GM23248 (cell line): ENCODE data around the gene REM2. TPM values are rescaled to one million over a fixed set of nuclear protein-coding genes. Genes with fewer than 3 reads are reported as not detected.

Source experiments
- DNase-seq: peaks from one replicate; pipeline ENCODE4 v3.0.0-alpha.2; 2015
- H2AFZ ChIP-seq: fragments of 200-600 bp; sonication (generic); 2 replicates; pipeline ENCODE4 v1.6.1; 2016; ENCODE audit warnings: antibody characterized with exemption
- H3F3A ChIP-seq: fragments of 200-600 bp; sonication (generic); 2 replicates; pipeline ENCODE4 v1.6.1; 2016; ENCODE audit warnings: mild to moderate bottlenecking, antibody characterized with exemption, mixed run types; ENCODE audit not compliant: insufficient read depth
- H3K27ac ChIP-seq: fragments of 200-600 bp; sonication (generic); 2 replicates; pipeline ENCODE4 v1.5.1; 2016; ENCODE audit warnings: mild to moderate bottlenecking
- H3K27me3 ChIP-seq: fragments of 200-600 bp; sonication (generic); replicated peaks from 2 replicates; pipeline ENCODE4 v1.6.1; 2016; ENCODE audit warnings: mild to moderate bottlenecking; ENCODE audit not compliant: insufficient read depth
- H3K36me3 ChIP-seq: fragments of 200-600 bp; sonication (generic); 2 replicates; pipeline ENCODE4 v1.6.1; 2016; ENCODE audit warnings: low read depth, mild to moderate bottlenecking
- H3K4me1 ChIP-seq: fragments of 200-600 bp; sonication (generic); 2 replicates; pipeline ENCODE4 v1.6.1; 2016; ENCODE audit warnings: mild to moderate bottlenecking; ENCODE audit not compliant: insufficient read depth
- H3K4me2 ChIP-seq: fragments of 200-600 bp; sonication (generic); one replicate; pipeline ENCODE4 v1.6.1; 2016; ENCODE audit warnings: mild to moderate bottlenecking; ENCODE audit not compliant: unreplicated experiment
- H3K4me3 ChIP-seq: fragments of 200-600 bp; sonication (generic); 2 replicates; pipeline ENCODE4 v1.5.1; 2016; ENCODE audit warnings: mild to moderate bottlenecking
- H3K79me2 ChIP-seq: fragments of 200-600 bp; sonication (generic); 2 replicates; pipeline ENCODE4 v1.6.1; 2016; ENCODE audit warnings: mild to moderate bottlenecking; ENCODE audit not compliant: insufficient read depth
- H3K9ac ChIP-seq: fragments of 200-600 bp; sonication (generic); 2 replicates; pipeline ENCODE4 v1.6.1; 2016; ENCODE audit warnings: mild to moderate bottlenecking
- H3K9me2 ChIP-seq: fragments of 200-600 bp; sonication (generic); 2 replicates; pipeline ENCODE4 v1.6.1; 2016; ENCODE audit warnings: mixed run types, mild to moderate bottlenecking, moderate library complexity; ENCODE audit not compliant: insufficient read depth
- H3K9me3 ChIP-seq: fragments of 200-600 bp; sonication (generic); one replicate; pipeline ENCODE4 v1.6.1; 2017; ENCODE audit warnings: low read depth
- H4K20me1 ChIP-seq: fragments of 200-600 bp; sonication (generic); 2 replicates; pipeline ENCODE4 v1.6.0; 2016; ENCODE audit not compliant: insufficient read depth
- EZH2 ChIP-seq: fragments of 200-600 bp; sonication (generic); IDR thresholded peaks from 2 replicates; pipeline ENCODE4 v1.6.1; 2018; ENCODE audit warnings: antibody characterized with exemption, mild to moderate bottlenecking; ENCODE audit not compliant: insufficient read depth, poor library complexity, severe bottlenecking
- EZH2phosphoT487 ChIP-seq: fragments of 200-600 bp; sonication (generic); IDR thresholded peaks from 2 replicates; pipeline ENCODE4 v1.6.1; 2018; ENCODE audit warnings: antibody characterized with exemption, moderate library complexity, mild to moderate bottlenecking, low read depth; ENCODE audit not compliant: insufficient read depth
- WGBS, 2 experiments: methylation state at CpG; one replicate each; pipeline ENCODE4 v1.1.6; 2015 to 2017; ENCODE audit warnings: low lambda C conversion rate in 2 of 2, low coverage in 1 of 2; ENCODE audit errors: missing lambda C conversion rate in 2 of 2; 5-methylcytosine and 5-hydroxymethylcytosine counted together
- in situ Hi-C: fragments of 300-500 bp; cut with MboI; formaldehyde crosslinking; loops from 2 replicates; pipeline ENCODE4 v1.15.0; 2020
- polyA plus RNA-seq: library from polyadenylated mRNA; unstranded; fragments of >200 nt; fragmentation: Nextera tagmentation; extraction: Ambion mirVana; gene quantifications from 2 replicates; pipeline ENCODE4 v1.2.1, GENCODE V29; 2016
- total RNA-seq: library from RNA; depleted of rRNA; stranded (reverse); fragments of >200 nt; shearing (Covaris generic); gene quantifications from 2 replicates; pipeline ENCODE4 v1.2.3, GENCODE V29; 2014

Gene REM2
- total and polyA plus RNA-seq, 2 experiments from 2014 or later: 0.22 TPM; not detected in 1

GRCh38 chr14:22892488-22892887 is 9.5 kb downstream of the REM2 start:
- Histone ChIP-seq H3K4me3 (no peak overlapping the region), H3K36me3 (no peaks in the 10 kb centered on the region), H3K27me3 (no peaks in the 10 kb centered on the region), H3K9me3 (no peaks in the 10 kb centered on the region), H3F3A (peaks cover 2% of the 10 kb centered on the region), H3K27ac (no peak overlapping the region), H3K4me2 (no peak overlapping the region), H4K20me1 (no peaks in the 10 kb centered on the region), H3K9ac (no peak overlapping the region), H2AFZ (no peak overlapping the region), H3K4me1 (no peaks in the 10 kb centered on the region), H3K9me2 (no peaks in the 10 kb centered on the region), H3K79me2 (no peaks in the 10 kb centered on the region)
- TF ChIP-seq EZH2: no peak
- no peak for TF ChIP-seq EZH2phosphoT487
- 81 to 86% methylated on average over 7 of the region's 7 CpGs for WGBS, 2 experiments
- no peak for DNase-seq
- in situ Hi-C loops: no loop called here

- Histone ChIP-seq H3K9ac (no peak overlapping the region), H3K27me3 (no peaks in the 10 kb centered on the region), H3K4me3 (no peak overlapping the region), H3K79me2 (no peaks in the 10 kb centered on the region), H3K27ac (no peak overlapping the region), H3K4me2 (no peak overlapping the region), H3F3A (peaks cover 10% of the 10 kb centered on the region), H3K9me2 (no peaks in the 10 kb centered on the region), H3K4me1 (peaks cover 9% of the 10 kb centered on the region), H3K9me3 (no peaks in the 10 kb centered on the region), H2AFZ (no peak overlapping the region), H3K36me3 (no peaks in the 10 kb centered on the region), H4K20me1 (no peaks in the 10 kb centered on the region)
- 90 to 94% methylated on average over 4 of the region's 4 CpGs for WGBS, 2 experiments
- in situ Hi-C loops: no loop called here
- TF ChIP-seq EZH2phosphoT487 (no peak), EZH2 (no peak)
- DNase-seq: no peak
These were observed 10.7 kb downstream of the REM2 start for GRCh38 chr14:22893706-22894105.

DNA sequence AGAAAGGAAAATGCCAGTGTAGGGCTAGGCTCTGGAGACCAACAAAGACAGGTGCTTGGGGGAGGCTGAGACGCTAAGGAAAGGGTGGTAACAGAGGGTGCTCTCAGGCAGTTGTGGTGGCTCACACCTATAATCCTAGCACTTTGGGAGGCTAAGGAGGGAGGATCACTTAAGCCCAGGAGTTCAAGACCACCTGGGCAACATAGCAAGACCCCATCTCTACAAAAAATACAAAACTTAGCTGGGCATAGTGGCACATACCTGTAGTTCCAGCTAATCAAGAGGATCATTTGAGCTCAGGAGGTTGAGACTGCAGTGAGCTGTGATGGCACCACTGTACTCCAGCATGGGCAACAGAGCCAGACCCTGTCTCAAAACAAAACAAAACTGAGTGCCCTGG is 12.4 kb downstream of the REM2 start:
- TF ChIP-seq EZH2phosphoT487 (no peak), EZH2 (no peak)
- Histone ChIP-seq H3K27ac (no peak overlapping the region), H3K4me2 (no peak overlapping the region), H3F3A (peaks cover 23% of the 10 kb centered on the region), H3K9ac (no peak overlapping the region), H4K20me1 (no peaks in the 10 kb centered on the region), H2AFZ (no peak overlapping the region), H3K4me3 (no peak overlapping the region), H3K4me1 (peaks cover 23% of the 10 kb centered on the region), H3K9me3 (no peaks in the 10 kb centered on the region), H3K9me2 (no peaks in the 10 kb centered on the region), H3K27me3 (no peaks in the 10 kb centered on the region), H3K36me3 (no peaks in the 10 kb centered on the region), H3K79me2 (no peaks in the 10 kb centered on the region)
- WGBS, 2 experiments: 97 to 100% methylated on average over 1 of the region's 1 CpG
- in situ Hi-C loops: no loop called here
- no peak for DNase-seq

DNA sequence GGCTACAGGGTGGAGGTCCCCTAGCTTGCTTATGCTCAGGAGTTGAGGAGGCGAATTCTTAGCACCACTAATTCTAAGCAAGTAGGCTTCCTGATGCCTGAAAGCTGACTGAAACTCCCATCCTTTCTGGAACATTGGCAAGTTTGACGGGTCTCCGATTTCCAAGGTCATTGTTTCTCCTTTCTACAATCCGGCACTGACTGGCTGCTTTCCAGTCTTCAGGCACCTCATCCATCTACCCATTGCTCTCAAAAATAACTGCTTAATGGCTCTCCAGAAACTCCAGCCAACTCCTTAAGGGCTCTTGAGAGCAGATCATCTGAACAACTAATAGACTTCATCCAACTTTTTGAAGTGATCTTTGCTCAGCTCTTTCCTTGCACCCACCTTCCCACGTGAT is 13.3 kb downstream of the REM2 start:
- no peak for DNase-seq
- Histone ChIP-seq H3K4me2 (no peak overlapping the region), H3K4me1 (peaks cover 23% of the 10 kb centered on the region), H3K36me3 (no peaks in the 10 kb centered on the region), H3K4me3 (no peak overlapping the region), H3K27me3 (no peaks in the 10 kb centered on the region), H3K27ac (no peak overlapping the region), H2AFZ (no peak overlapping the region), H3K9me2 (no peaks in the 10 kb centered on the region), H3K9me3 (no peaks in the 10 kb centered on the region), H3F3A (peaks cover 23% of the 10 kb centered on the region), H3K9ac (no peak overlapping the region), H3K79me2 (no peaks in the 10 kb centered on the region), H4K20me1 (no peaks in the 10 kb centered on the region)
- 65 to 66% methylated on average over 5 of the region's 5 CpGs for WGBS, 2 experiments
- in situ Hi-C loops: no loop called here
- TF ChIP-seq EZH2phosphoT487 (no peak), EZH2 (no peak)

DNA sequence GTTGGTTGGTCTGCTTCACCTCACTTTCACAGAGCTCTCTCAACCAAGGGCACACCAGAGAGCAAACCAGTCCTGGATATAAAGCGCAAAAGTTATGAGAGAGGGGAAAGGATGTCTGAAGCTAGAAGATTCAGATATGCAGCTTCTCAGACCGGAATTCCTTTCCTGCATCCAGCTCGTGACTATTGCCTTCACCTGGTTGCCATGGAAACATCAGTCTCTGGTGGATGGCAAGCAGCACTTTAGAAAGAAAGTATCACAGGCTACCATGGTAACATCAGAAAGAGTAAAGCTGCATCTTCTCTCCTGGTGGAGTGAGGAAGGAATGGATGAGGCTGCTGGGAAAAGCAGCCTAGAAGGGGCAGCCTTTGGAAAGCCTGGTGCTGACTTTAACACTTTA is 13.7 kb downstream of the REM2 start:
- in situ Hi-C loops: no loop called here
- no peak for TF ChIP-seq EZH2phosphoT487
- TF ChIP-seq EZH2: no peak
- peaks cover 23% of the 10 kb centered on the region for H3F3A ChIP-seq
- no peaks in the 10 kb centered on the region for H4K20me1 ChIP-seq
- H3K9me2 ChIP-seq: no peaks in the 10 kb centered on the region
- H2AFZ ChIP-seq: no peak overlapping the region
- H3K36me3 ChIP-seq: no peaks in the 10 kb centered on the region
- DNase-seq: no peak
- no peaks in the 10 kb centered on the region for H3K79me2 ChIP-seq
- H3K9me3 ChIP-seq: no peaks in the 10 kb centered on the region
- H3K4me2 ChIP-seq: no peak overlapping the region
- H3K9ac ChIP-seq: no peak overlapping the region
- no peak overlapping the region for H3K27ac ChIP-seq
- 87 to 96% methylated on average over 3 of the region's 3 CpGs for WGBS, 2 experiments
- H3K4me1 ChIP-seq: peaks cover 23% of the 10 kb centered on the region
- no peak overlapping the region for H3K4me3 ChIP-seq
- no peaks in the 10 kb centered on the region for H3K27me3 ChIP-seq
